HCT116 (cell line): Measurements from ENCODE around the gene FDXACB1. TPM values are rescaled to one million over a fixed set of nuclear protein-coding genes. Genes with fewer than 3 reads are reported as not detected.

ENCODE experiments used
- ATAC-seq: fragments of 200-7000 bp; cut with Tn5 transposase; 2 replicates; pipeline ENCODE4 v1.9.1; 2020; ENCODE audit warnings: mild to moderate bottlenecking, moderate library complexity
- BruUV-seq: library from RNA; stranded (reverse); fragments of 400-500 nt; replicated peaks from 2 replicates; lab custom pipeline; 2021; lab: Mats Ljungman, UMichigan
- CTCF ChIA-PET: fragments of 300-600 bp; sonication (Branson Sonifier 250); formaldehyde crosslinking; loops from one replicate; lab custom pipeline; 2021; ENCODE audit warnings: antibody characterized with exemption; lab: Charles Lee
- POLR2A ChIA-PET: fragments of 300-600, 350-600 bp; sonication (Branson Sonifier 250); formaldehyde crosslinking; loops from one replicate; lab custom pipeline; 2021; ENCODE audit warnings: antibody characterized with exemption; lab: Charles Lee
- RAD21 ChIA-PET, 2 experiments: fragments of 300-600 bp; sonication (Branson Sonifier 250); formaldehyde crosslinking; loops; one replicate each; lab custom pipeline; 2023; ENCODE audit warnings: low total read pairs in 2 of 2; ENCODE audit not compliant: uncharacterized antibody in 2 of 2, unreplicated experiment in 2 of 2, low non-redundant PET in 1 of 2; lab: Charles Lee
- DNase-seq: peaks from one replicate; pipeline ENCODE4 v3.0.0-alpha.2; 2010; ENCODE audit warnings: low read depth, low spot score
- H2AFZ ChIP-seq: fragments of 200-600 bp; shearing (Covaris generic), sonication (generic); 2 replicates; pipeline ENCODE4 v1.6.1; 2017; ENCODE audit warnings: low read depth, mixed run types, mixed read lengths, antibody characterized with exemption, low read length; ENCODE audit not compliant: poor library complexity, severe bottlenecking
- H3K27ac ChIP-seq: 2 replicates; pipeline ENCODE4 v1.5.1; 2012; ENCODE audit warnings: low read depth, low read length
- H3K27me3 ChIP-seq: fragments of 200-600 bp; sonication (generic); 2 replicates; pipeline ENCODE4 v1.6.1; 2016; ENCODE audit warnings: mixed run types, low read length, mixed read lengths; ENCODE audit not compliant: insufficient read depth
- H3K36me3 ChIP-seq, 2 experiments: fragments of 200-500 bp in 1 of 2; fragments of 200-600 bp in 1 of 2; sonication (Bioruptor generic) in 1 of 2; sonication (generic) in 1 of 2; 2 replicates each; pipeline versions ENCODE4 v1.5.1 to v1.6.1; 2014 to 2016; ENCODE audit warnings: low read length in 2 of 2, inconsistent platforms in 1 of 2, mixed read lengths in 1 of 2, mixed run types in 1 of 2; ENCODE audit not compliant: insufficient read depth in 2 of 2, control insufficient read depth in 1 of 2
- H3K4me1 ChIP-seq, 2 experiments: fragments of 200-600 bp in 1 of 2; sonication (generic) in 1 of 2; 2 replicates each; pipeline versions ENCODE4 v1.5.1 to v1.6.1; 2012 to 2017; ENCODE audit warnings: low read length in 2 of 2, inconsistent platforms in 1 of 2, mild to moderate bottlenecking in 1 of 2, mixed read lengths in 1 of 2, mixed run types in 1 of 2, moderate library complexity in 1 of 2; ENCODE audit not compliant: insufficient read depth in 2 of 2, control insufficient read depth in 1 of 2
- H3K4me2 ChIP-seq: fragments of 200-600 bp; sonication (generic); 2 replicates; pipeline ENCODE4 v1.6.1; 2017; ENCODE audit warnings: mixed run types, low read length, mixed read lengths
- H3K4me3 ChIP-seq, 2 experiments: fragments of 200-600 bp in 1 of 2; sonication (generic) in 1 of 2; replicated peaks in 1 of 2; 2 replicates each; pipeline ENCODE4 v1.5.1; 2011 to 2016; ENCODE audit warnings: low read length in 2 of 2, control low read depth in 1 of 2, low read depth in 1 of 2, mild to moderate bottlenecking in 1 of 2, mixed read lengths in 1 of 2, mixed run types in 1 of 2
- H3K79me2 ChIP-seq: fragments of 200-600 bp; sonication (generic); 2 replicates; pipeline ENCODE4 v1.6.1; 2017; ENCODE audit warnings: mild to moderate bottlenecking, mixed run types, low read length, moderate library complexity, mixed read lengths; ENCODE audit not compliant: insufficient read depth
- H3K9ac ChIP-seq: fragments of 200-600 bp; sonication (generic); 2 replicates; pipeline ENCODE4 v1.6.1; 2016; ENCODE audit warnings: low read length, mixed read lengths
- H3K9me2 ChIP-seq: fragments of 200-600 bp; sonication (generic), shearing (Covaris generic); 2 replicates; pipeline ENCODE4 v1.6.1; 2017; ENCODE audit warnings: mixed run types, mild to moderate bottlenecking, moderate library complexity; ENCODE audit not compliant: insufficient read depth
- H3K9me3 ChIP-seq, 2 experiments: fragments of 200-500 bp in 1 of 2; fragments of 200-600 bp in 1 of 2; sonication (Bioruptor generic) in 1 of 2; sonication (generic) in 1 of 2; 2 replicates each; pipeline ENCODE4 v1.6.1; 2014 to 2017; ENCODE audit warnings: low read length in 2 of 2, mixed read lengths in 2 of 2, inconsistent platforms in 1 of 2, low read depth in 1 of 2, mild to moderate bottlenecking in 1 of 2, mixed run types in 1 of 2, moderate library complexity in 1 of 2; ENCODE audit not compliant: control insufficient read depth in 1 of 2, insufficient read depth in 1 of 2
- H4K20me1 ChIP-seq: fragments of 200-600 bp; sonication (generic), shearing (Covaris generic); 2 replicates; pipeline ENCODE4 v1.6.1; 2017; ENCODE audit warnings: mixed run types, mild to moderate bottlenecking, moderate library complexity; ENCODE audit not compliant: insufficient read depth
- ELF1 ChIP-seq: IDR thresholded peaks from 2 replicates; pipeline ENCODE4 v1.6.1; 2012; ENCODE audit warnings: low read depth, borderline replicate concordance
- EZH2phosphoT487 ChIP-seq: fragments of 200-600 bp; IDR thresholded peaks from 2 replicates; pipeline ENCODE4 v1.6.1; 2018; ENCODE audit warnings: antibody characterized with exemption, borderline replicate concordance
- SP1 ChIP-seq: IDR thresholded peaks from 2 replicates; pipeline ENCODE4 v1.6.1; 2012; ENCODE audit warnings: low read depth
- YY1 ChIP-seq: IDR thresholded peaks from 2 replicates; pipeline ENCODE4 v1.6.1; 2011; ENCODE audit warnings: low read length, low read depth, moderate library complexity, mild to moderate bottlenecking; ENCODE audit not compliant: insufficient replicate concordance; ENCODE audit errors: extremely low read depth
- intact Hi-C: fragments of 100-400 bp; cut with micrococcal nuclease; formaldehyde crosslinking; loops from 2 replicates; pipeline ENCODE4 v1.10.0; 2022
- total RNA-seq: library from RNA; stranded (reverse); gene quantifications from one replicate; pipeline ENCODE4 v1.2.1, GENCODE V29; 2021; ENCODE audit not compliant: unreplicated experiment
- TF ChIP-seq, protein P1 (sequence below): IDR thresholded peaks from 2 replicates; pipeline ENCODE4 v1.6.1; 2012
- TF ChIP-seq, protein P2 (sequence below): IDR thresholded peaks from 2 replicates; pipeline ENCODE4 v1.6.1; 2011; ENCODE audit warnings: mild to moderate bottlenecking, low read length, moderate library complexity; ENCODE audit not compliant: insufficient replicate concordance; ENCODE audit errors: extremely low read depth
- TF ChIP-seq, protein P3 (sequence below): IDR thresholded peaks from 2 replicates; pipeline ENCODE4 v1.6.1; 2012

Gene FDXACB1
- total RNA-seq, 1 experiment from 2014 or later = 3.8 TPM

DNA sequence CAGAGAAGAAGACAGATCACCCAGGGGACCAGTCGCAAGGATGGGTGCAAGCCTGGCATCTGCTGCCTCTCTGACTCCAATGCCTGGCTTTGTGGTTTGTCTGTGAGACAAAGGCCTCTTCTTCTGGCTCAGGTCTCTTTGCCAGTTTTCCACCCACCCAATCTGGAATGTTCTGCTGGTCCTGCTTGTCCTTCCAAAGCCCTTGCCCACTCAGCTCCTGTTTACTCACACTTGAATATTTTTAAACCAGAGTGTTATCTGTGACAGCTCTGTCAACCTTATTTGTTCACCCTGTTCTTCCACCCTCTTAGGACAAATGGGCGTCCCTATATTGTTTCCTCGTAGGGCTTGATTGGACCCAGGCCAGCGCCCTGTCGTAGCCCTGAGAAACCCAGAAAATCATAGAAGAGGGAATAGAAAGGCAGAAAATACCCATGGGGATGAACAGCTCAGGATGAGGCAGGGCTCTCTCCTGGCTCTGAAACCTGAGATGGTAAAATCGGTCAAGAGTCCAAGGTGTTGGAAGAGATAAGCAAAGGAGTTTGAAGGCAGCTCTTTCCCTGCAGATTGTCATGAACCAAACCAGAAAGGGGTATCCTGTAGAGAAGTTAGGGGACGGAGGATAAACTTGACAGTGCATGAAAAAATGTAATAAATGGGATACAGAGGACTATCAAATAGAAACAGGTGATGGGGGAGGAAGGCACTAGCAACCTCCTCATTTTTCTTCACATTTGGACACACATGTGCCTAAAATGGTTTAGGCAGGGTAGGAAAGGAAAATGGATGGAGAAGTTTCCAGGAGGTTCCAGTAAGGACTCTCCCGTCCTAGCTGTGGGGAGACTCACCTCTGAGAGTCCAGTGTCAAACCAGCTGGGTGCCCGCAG is 32.0 kb upstream of the FDXACB1 start:
- H3K4me1 ChIP-seq = no peaks in the 10 kb centered on the region; a peak in 1 of 4 replicates
- ChIA-PET RAD21 (no interaction called here), POLR2A (no interaction called here), CTCF (interaction anchor here (1.7 kb wide), 1 partner anchor 16 kb away, joined by 4 read pairs; no protein-coding TSS in a partner anchor)
- DNase-seq = no peak
- intact Hi-C loops = no loop called here
- no peaks in the 10 kb centered on the region for H3K9me3 ChIP-seq
- H3K36me3 ChIP-seq = no peaks in the 10 kb centered on the region
- H3K4me2 ChIP-seq = no peak overlapping the region
- no peaks in the 10 kb centered on the region for H3K9me2 ChIP-seq
- BruUV-seq = no TSS peak
- H4K20me1 ChIP-seq = no peaks in the 10 kb centered on the region
- H3K79me2 ChIP-seq = no peaks in the 10 kb centered on the region
- TF ChIP-seq, protein P1, sequence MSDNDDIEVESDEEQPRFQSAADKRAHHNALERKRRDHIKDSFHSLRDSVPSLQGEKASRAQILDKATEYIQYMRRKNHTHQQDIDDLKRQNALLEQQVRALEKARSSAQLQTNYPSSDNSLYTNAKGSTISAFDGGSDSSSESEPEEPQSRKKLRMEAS = no peak
- TF ChIP-seq, protein P2, sequence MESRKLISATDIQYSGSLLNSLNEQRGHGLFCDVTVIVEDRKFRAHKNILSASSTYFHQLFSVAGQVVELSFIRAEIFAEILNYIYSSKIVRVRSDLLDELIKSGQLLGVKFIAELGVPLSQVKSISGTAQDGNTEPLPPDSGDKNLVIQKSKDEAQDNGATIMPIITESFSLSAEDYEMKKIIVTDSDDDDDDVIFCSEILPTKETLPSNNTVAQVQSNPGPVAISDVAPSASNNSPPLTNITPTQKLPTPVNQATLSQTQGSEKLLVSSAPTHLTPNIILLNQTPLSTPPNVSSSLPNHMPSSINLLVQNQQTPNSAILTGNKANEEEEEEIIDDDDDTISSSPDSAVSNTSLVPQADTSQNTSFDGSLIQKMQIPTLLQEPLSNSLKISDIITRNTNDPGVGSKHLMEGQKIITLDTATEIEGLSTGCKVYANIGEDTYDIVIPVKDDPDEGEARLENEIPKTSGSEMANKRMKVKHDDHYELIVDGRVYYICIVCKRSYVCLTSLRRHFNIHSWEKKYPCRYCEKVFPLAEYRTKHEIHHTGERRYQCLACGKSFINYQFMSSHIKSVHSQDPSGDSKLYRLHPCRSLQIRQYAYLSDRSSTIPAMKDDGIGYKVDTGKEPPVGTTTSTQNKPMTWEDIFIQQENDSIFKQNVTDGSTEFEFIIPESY = no peak
- TF ChIP-seq ELF1 (no peak), YY1 (no peak), SP1 (no peak), EZH2phosphoT487 (no peak)
- TF ChIP-seq, protein P3, sequence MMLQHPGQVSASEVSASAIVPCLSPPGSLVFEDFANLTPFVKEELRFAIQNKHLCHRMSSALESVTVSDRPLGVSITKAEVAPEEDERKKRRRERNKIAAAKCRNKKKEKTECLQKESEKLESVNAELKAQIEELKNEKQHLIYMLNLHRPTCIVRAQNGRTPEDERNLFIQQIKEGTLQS = no peak
- no peak for ATAC-seq
- no peak overlapping the region for H3K9ac ChIP-seq
- no peak overlapping the region for H3K4me3 ChIP-seq
- peaks cover 8% of the 10 kb centered on the region; the same call in 1 of the 2 replicates for H3K27me3 ChIP-seq
- H3K27ac ChIP-seq = no peak overlapping the region
- H2AFZ ChIP-seq = no peak overlapping the region
